ENCODE measurements around the gene DBX1. TPM values are rescaled to one million over a fixed set of nuclear protein-coding genes. Genes with fewer than 3 reads are reported as not detected.
"Not testable (repeated sequence)": the region's sequence is repeated elsewhere in the genome, so short reads cannot be mapped to it uniquely, and the experiment has no call there.

Gene DBX1
- total and polyA plus RNA-seq, 2 experiments from 2014 or later, result not detected

- H3K79me2 ChIP-seq (ENCODE audit: insufficient read depth), result no peaks in the 10 kb centered on the region
- H3K27ac ChIP-seq, result no peak overlapping the region
- no peak overlapping the region for H3K9ac ChIP-seq
- DNase-seq, result no peak
- in situ Hi-C loops (cut with MboI), result no loop called here
- TF ChIP-seq EZH2phosphoT487 (IDR thresholded peaks at IDR 0.05; ENCODE audit: insufficient read depth, low read depth) (no peak), EZH2 (IDR thresholded peaks at IDR 0.05; ENCODE audit: insufficient read depth, poor library complexity, severe bottlenecking) (no peak)
- no peaks in the 10 kb centered on the region for H3K9me3 ChIP-seq (ENCODE audit: low read depth)
- no peaks in the 10 kb centered on the region for H3F3A ChIP-seq (ENCODE audit: insufficient read depth)
- no peak overlapping the region for H2AFZ ChIP-seq
- H3K4me3 ChIP-seq, result no peak overlapping the region
- H3K27me3 ChIP-seq (replicated peaks; ENCODE audit: insufficient read depth), result peaks cover 92% of the 10 kb centered on the region
- H3K36me3 ChIP-seq (ENCODE audit: low read depth), result no peaks in the 10 kb centered on the region
- H3K4me2 ChIP-seq (ENCODE audit: unreplicated experiment), result no peak overlapping the region
- no peaks in the 10 kb centered on the region for H3K4me1 ChIP-seq (ENCODE audit: insufficient read depth)
- H4K20me1 ChIP-seq (ENCODE audit: insufficient read depth), result no peaks in the 10 kb centered on the region
- H3K9me2 ChIP-seq (ENCODE audit: insufficient read depth), result no peaks in the 10 kb centered on the region
Measured at GRCh38 chr11:20204681-20205080, 44.4 kb upstream of the DBX1 start.

- no peaks in the 10 kb centered on the region for H3F3A ChIP-seq (ENCODE audit: insufficient read depth)
- no peaks in the 10 kb centered on the region for H3K79me2 ChIP-seq (ENCODE audit: insufficient read depth)
- H3K9me3 ChIP-seq (ENCODE audit: low read depth), result no peaks in the 10 kb centered on the region
- no peaks in the 10 kb centered on the region for H3K9me2 ChIP-seq (ENCODE audit: insufficient read depth)
- no peak for DNase-seq
- no peaks in the 10 kb centered on the region for H4K20me1 ChIP-seq (ENCODE audit: insufficient read depth)
- peaks cover 88% of the 10 kb centered on the region for H3K27me3 ChIP-seq (replicated peaks; ENCODE audit: insufficient read depth)
- H3K4me1 ChIP-seq (ENCODE audit: insufficient read depth), result no peaks in the 10 kb centered on the region
- TF ChIP-seq EZH2 (IDR thresholded peaks at IDR 0.05; ENCODE audit: insufficient read depth, poor library complexity, severe bottlenecking) (no peak), EZH2phosphoT487 (IDR thresholded peaks at IDR 0.05; ENCODE audit: insufficient read depth, low read depth) (no peak)
- no peak overlapping the region for H2AFZ ChIP-seq
- no peak overlapping the region for H3K9ac ChIP-seq
- in situ Hi-C loops (cut with MboI), result no loop called here
- H3K36me3 ChIP-seq (ENCODE audit: low read depth), result no peaks in the 10 kb centered on the region
- H3K4me3 ChIP-seq, result no peak overlapping the region
- H3K4me2 ChIP-seq (ENCODE audit: unreplicated experiment), result no peak overlapping the region
- H3K27ac ChIP-seq, result no peak overlapping the region
Measured at GRCh38 chr11:20203831-20204230, 43.6 kb upstream of the DBX1 start.

DNA sequence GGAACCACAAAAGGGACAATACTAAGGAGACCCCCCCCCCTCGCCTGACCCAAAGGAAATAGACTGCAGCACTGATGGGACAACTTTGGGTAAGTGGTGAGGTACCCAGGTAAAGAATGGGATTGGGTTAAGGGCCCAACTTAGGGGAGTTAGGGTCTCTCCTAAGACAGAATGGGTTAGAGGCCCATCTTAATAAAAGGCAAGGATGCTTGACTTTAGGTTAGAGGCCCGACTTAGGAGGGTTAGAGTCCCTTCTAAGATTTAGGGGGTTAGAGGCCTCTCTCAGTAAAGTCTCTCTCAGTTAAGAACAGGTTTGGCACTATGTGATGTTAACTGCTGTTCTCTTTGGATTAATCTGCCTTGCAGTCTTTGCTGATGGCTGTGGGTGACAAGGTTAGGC lies 41.0 kb upstream of the DBX1 start:
- 0% methylated on average over 2 of the region's 2 CpGs for WGBS, 2 experiments (ENCODE audit: low coverage in 1 of 2, low lambda C conversion rate in 2 of 2, missing lambda C conversion rate in 2 of 2)
- H3K4me2 ChIP-seq (ENCODE audit: unreplicated experiment), result no peak overlapping the region
- no peaks in the 10 kb centered on the region for H3F3A ChIP-seq (ENCODE audit: insufficient read depth)
- TF ChIP-seq EZH2phosphoT487 (IDR thresholded peaks at IDR 0.05; ENCODE audit: insufficient read depth, low read depth) (no peak), EZH2 (IDR thresholded peaks at IDR 0.05; ENCODE audit: insufficient read depth, poor library complexity, severe bottlenecking) (no peak)
- H3K36me3 ChIP-seq (ENCODE audit: low read depth), result no peaks in the 10 kb centered on the region
- H3K9me2 ChIP-seq (ENCODE audit: insufficient read depth), result no peaks in the 10 kb centered on the region
- H4K20me1 ChIP-seq (ENCODE audit: insufficient read depth), result no peaks in the 10 kb centered on the region
- no peak overlapping the region for H3K27ac ChIP-seq
- no peaks in the 10 kb centered on the region for H3K79me2 ChIP-seq (ENCODE audit: insufficient read depth)
- peaks cover 78% of the 10 kb centered on the region for H3K27me3 ChIP-seq (replicated peaks; ENCODE audit: insufficient read depth)
- no peak overlapping the region for H3K9ac ChIP-seq
- DNase-seq, result no peak
- H2AFZ ChIP-seq, result no peak overlapping the region
- H3K9me3 ChIP-seq (ENCODE audit: low read depth), result no peaks in the 10 kb centered on the region
- in situ Hi-C loops (cut with MboI), result no loop called here
- H3K4me3 ChIP-seq, result no peak overlapping the region
- H3K4me1 ChIP-seq (ENCODE audit: insufficient read depth), result no peaks in the 10 kb centered on the region

GRCh38 chr11:20200331-20200955 lies 40.2 kb upstream of the DBX1 start:
- H3K9ac ChIP-seq; H3K9me2 ChIP-seq (ENCODE audit: insufficient read depth); H2AFZ ChIP-seq; H3K79me2 ChIP-seq (ENCODE audit: insufficient read depth); H3K4me2 ChIP-seq (ENCODE audit: unreplicated experiment); H3K36me3 ChIP-seq (ENCODE audit: low read depth); H4K20me1 ChIP-seq (ENCODE audit: insufficient read depth); H3K9me3 ChIP-seq (ENCODE audit: low read depth); in situ Hi-C loops (cut with MboI); H3K4me3 ChIP-seq; H3K27ac ChIP-seq; H3F3A ChIP-seq (ENCODE audit: insufficient read depth); H3K4me1 ChIP-seq (ENCODE audit: insufficient read depth); DNase-seq: not testable (repeated sequence)
- 5 to 8% methylated on average over 5 of the region's 5 CpGs for WGBS, 2 experiments (ENCODE audit: low coverage in 1 of 2, low lambda C conversion rate in 2 of 2, missing lambda C conversion rate in 2 of 2)
- H3K27me3 ChIP-seq (replicated peaks; ENCODE audit: insufficient read depth), result peaks cover 70% of the 10 kb centered on the region

DNA sequence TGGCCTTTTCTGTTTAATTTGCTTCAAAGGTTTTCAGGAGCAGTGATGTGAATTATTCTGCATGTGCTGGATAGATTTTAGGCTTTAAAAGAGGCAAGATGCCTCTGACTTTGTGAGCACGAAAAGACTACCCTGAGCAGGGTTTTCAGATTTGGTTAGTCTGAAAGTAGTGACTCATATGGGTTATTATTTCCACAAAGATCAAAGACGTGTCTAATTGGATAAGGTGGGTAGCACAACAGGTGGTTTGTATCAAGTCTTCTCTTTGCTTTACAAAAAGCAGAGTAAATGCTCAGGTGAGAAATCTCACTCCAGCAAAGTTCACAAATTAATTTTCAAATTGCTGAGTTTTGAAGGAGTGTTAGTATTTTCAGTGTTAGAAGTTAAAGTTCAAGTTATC lies 37.6 kb upstream of the DBX1 start:
- Histone ChIP-seq H3K27ac (no peak overlapping the region), H4K20me1 (ENCODE audit: insufficient read depth) (no peaks in the 10 kb centered on the region), H3F3A (ENCODE audit: insufficient read depth) (no peaks in the 10 kb centered on the region), H3K9ac (no peak overlapping the region), H3K4me2 (ENCODE audit: unreplicated experiment) (no peak overlapping the region), H3K4me1 (ENCODE audit: insufficient read depth) (no peaks in the 10 kb centered on the region), H3K79me2 (ENCODE audit: insufficient read depth) (no peaks in the 10 kb centered on the region), H3K27me3 (replicated peaks; ENCODE audit: insufficient read depth) (peaks cover 57% of the 10 kb centered on the region), H2AFZ (no peak overlapping the region), H3K4me3 (no peak overlapping the region), H3K9me3 (ENCODE audit: low read depth) (no peaks in the 10 kb centered on the region), H3K36me3 (ENCODE audit: low read depth) (no peaks in the 10 kb centered on the region), H3K9me2 (ENCODE audit: insufficient read depth) (no peaks in the 10 kb centered on the region)
- in situ Hi-C loops (cut with MboI), result no loop called here
- TF ChIP-seq EZH2phosphoT487 (IDR thresholded peaks at IDR 0.05; ENCODE audit: insufficient read depth, low read depth) (no peak), EZH2 (IDR thresholded peaks at IDR 0.05; ENCODE audit: insufficient read depth, poor library complexity, severe bottlenecking) (no peak)
- DNase-seq, result no peak
- 0% methylated on average over 2 of the region's 2 CpGs for WGBS, 2 experiments (ENCODE audit: low coverage in 1 of 2, low lambda C conversion rate in 2 of 2, missing lambda C conversion rate in 2 of 2)

Data from GM23248 (cell line).